HepG2 (cell line): ENCODE data around the gene ARGLU1.
A peak's percentile ranks its signal among the peaks of the same experiment; 100 is the strongest.

Experiments
- GABPA ChIP-seq, 2 experiments: IDR thresholded peaks; 2 replicates each; pipeline ENCODE4 v1.6.1; 2011 to 2016; ENCODE audit warnings: low read depth in 2 of 2, low read length in 1 of 2, missing biosample characterization in 1 of 2, missing genetic modification characterization in 1 of 2
- HNRNPUL1 ChIP-seq: fragments of 200-400 bp; formaldehyde crosslinking; IDR thresholded peaks from 2 replicates; pipeline ENCODE4 v1.6.1; 2017; ENCODE audit warnings: low read depth, mild to moderate bottlenecking, low read length, moderate library complexity
- KDM1A ChIP-seq: IDR thresholded peaks from 2 replicates; pipeline ENCODE4 v1.6.1; 2016; ENCODE audit warnings: missing compliant biosample characterization
- MAFK ChIP-seq, 2 experiments: IDR thresholded peaks in 1 of 2; conservative IDR thresholded peaks in 1 of 2; 2 replicates each; pipeline ENCODE4 v1.6.1; 2011; ENCODE audit warnings: improper control_type of control experiment in 2 of 2, low read length in 2 of 2
- MYC ChIP-seq: sonication (generic); formaldehyde crosslinking; IDR thresholded peaks from 2 replicates; pipeline ENCODE4 v1.9.0; 2021; ENCODE audit warnings: missing genetic modification reagents, borderline replicate concordance
- RNF2 ChIP-seq: fragments of 450-650 bp; conservative IDR thresholded peaks from 2 replicates; pipeline ENCODE4 v1.6.1; 2016; ENCODE audit warnings: low read depth
- SMAD1 ChIP-seq: sonication (generic); formaldehyde crosslinking; IDR thresholded peaks from 2 replicates; pipeline ENCODE4 v1.4.0; 2020; ENCODE audit warnings: missing genetic modification reagents, low read depth, mild to moderate bottlenecking, borderline replicate concordance
- SRF ChIP-seq: IDR thresholded peaks from 2 replicates; pipeline ENCODE4 v1.6.1; 2011; ENCODE audit warnings: mild to moderate bottlenecking, low read depth, low read length, moderate library complexity
- TF ChIP-seq, protein P1 (sequence below), 2 experiments: sonication (generic) in 1 of 2; formaldehyde crosslinking in 1 of 2; IDR thresholded peaks; 2 replicates each; pipeline versions ENCODE4 v1.5.1 to v1.6.1; 2011 to 2020; ENCODE audit warnings: borderline replicate concordance in 1 of 2, low read depth in 1 of 2, low read length in 1 of 2, mild to moderate bottlenecking in 1 of 2, missing genetic modification reagents in 1 of 2, moderate library complexity in 1 of 2
- TF ChIP-seq, protein P2 (sequence below): sonication (generic); formaldehyde crosslinking; IDR thresholded peaks from 2 replicates; pipeline ENCODE4 v1.8.0; 2022; ENCODE audit warnings: mild to moderate bottlenecking, missing genetic modification reagents; ENCODE audit not compliant: insufficient replicate concordance
- TF ChIP-seq, protein P3 (sequence below): sonication (generic); formaldehyde crosslinking; IDR thresholded peaks from 2 replicates; pipeline ENCODE4 v1.5.0; 2020; ENCODE audit warnings: mild to moderate bottlenecking, missing genetic modification reagents, moderate library complexity

DNA sequence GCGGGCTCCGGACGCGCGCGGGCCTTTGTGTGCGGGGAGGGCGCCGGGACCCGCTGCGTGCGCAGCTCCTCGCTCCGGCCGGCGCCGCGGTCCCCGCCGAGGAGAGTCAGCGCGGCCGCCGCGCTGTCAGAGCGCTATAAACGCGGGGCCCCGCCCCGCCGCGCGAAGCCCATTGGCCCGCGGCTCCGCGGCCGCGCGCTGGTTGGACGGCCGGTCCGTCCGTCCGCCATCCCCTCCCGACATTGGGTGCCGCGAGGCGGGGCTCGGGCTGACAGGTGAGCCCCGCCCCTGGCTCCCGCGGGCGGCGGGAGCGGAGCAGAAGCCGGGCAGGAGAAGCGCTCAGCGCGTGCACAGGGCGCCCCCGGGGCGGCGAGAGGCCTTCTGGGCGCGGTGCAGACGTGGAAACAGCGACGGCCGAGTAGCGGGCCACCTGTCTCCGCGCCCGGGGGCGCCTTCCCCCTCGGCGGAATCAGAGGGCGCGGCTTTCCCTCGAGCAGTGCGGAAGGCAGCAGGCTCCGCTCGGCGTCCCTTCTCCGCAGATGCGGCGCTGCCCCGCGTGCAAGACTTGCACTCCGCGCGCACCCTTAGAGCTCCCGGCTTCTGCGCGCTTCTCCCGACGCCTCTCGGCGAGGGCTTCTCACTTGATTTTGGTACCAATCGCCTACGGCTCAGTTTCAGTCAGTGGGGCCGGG lies 32.2 kb downstream of the ARGLU1 start, which contains the start of gene EFNB2:
- TF ChIP-seq MAFK (conservative IDR thresholded peaks at IDR 0.05 in 1 of 2, IDR thresholded peaks at IDR 0.05 in 1 of 2; ENCODE audit: low read length in 2 of 2) = no peak
- no peak for TF ChIP-seq KDM1A (CRISPR knock-in tag)
- TF ChIP-seq RNF2 = 0 out of 2 replicates have a peak, but pooled peaks have one; percentile 45
- TF ChIP-seq HNRNPUL1 = no peak
- no peak for TF ChIP-seq GABPA (IDR thresholded peaks at IDR 0.05; ENCODE audit: low read depth, low read length)
- TF ChIP-seq GABPA (CRISPR knock-in tag; IDR thresholded peaks at IDR 0.05; ENCODE audit: low read depth) = no peak
- no peak for TF ChIP-seq MYC (CRISPR knock-in tag)
- TF ChIP-seq, protein P1, sequence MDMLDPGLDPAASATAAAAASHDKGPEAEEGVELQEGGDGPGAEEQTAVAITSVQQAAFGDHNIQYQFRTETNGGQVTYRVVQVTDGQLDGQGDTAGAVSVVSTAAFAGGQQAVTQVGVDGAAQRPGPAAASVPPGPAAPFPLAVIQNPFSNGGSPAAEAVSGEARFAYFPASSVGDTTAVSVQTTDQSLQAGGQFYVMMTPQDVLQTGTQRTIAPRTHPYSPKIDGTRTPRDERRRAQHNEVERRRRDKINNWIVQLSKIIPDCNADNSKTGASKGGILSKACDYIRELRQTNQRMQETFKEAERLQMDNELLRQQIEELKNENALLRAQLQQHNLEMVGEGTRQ (IDR thresholded peaks at IDR 0.05; ENCODE audit: low read depth, low read length) = no peak
- TF ChIP-seq, protein P1 (CRISPR knock-in tag; IDR thresholded peaks at IDR 0.05; ENCODE audit: borderline replicate concordance) = no peak
- TF ChIP-seq, protein P2, sequence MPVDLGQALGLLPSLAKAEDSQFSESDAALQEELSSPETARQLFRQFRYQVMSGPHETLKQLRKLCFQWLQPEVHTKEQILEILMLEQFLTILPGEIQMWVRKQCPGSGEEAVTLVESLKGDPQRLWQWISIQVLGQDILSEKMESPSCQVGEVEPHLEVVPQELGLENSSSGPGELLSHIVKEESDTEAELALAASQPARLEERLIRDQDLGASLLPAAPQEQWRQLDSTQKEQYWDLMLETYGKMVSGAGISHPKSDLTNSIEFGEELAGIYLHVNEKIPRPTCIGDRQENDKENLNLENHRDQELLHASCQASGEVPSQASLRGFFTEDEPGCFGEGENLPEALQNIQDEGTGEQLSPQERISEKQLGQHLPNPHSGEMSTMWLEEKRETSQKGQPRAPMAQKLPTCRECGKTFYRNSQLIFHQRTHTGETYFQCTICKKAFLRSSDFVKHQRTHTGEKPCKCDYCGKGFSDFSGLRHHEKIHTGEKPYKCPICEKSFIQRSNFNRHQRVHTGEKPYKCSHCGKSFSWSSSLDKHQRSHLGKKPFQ (CRISPR knock-in tag) = no peak
- TF ChIP-seq SMAD1 = no peak
- TF ChIP-seq SRF = no peak
- TF ChIP-seq, protein P3, sequence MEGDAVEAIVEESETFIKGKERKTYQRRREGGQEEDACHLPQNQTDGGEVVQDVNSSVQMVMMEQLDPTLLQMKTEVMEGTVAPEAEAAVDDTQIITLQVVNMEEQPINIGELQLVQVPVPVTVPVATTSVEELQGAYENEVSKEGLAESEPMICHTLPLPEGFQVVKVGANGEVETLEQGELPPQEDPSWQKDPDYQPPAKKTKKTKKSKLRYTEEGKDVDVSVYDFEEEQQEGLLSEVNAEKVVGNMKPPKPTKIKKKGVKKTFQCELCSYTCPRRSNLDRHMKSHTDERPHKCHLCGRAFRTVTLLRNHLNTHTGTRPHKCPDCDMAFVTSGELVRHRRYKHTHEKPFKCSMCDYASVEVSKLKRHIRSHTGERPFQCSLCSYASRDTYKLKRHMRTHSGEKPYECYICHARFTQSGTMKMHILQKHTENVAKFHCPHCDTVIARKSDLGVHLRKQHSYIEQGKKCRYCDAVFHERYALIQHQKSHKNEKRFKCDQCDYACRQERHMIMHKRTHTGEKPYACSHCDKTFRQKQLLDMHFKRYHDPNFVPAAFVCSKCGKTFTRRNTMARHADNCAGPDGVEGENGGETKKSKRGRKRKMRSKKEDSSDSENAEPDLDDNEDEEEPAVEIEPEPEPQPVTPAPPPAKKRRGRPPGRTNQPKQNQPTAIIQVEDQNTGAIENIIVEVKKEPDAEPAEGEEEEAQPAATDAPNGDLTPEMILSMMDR (CRISPR knock-in tag) = 0 out of 2 replicates have a peak, but pooled peaks have one; percentile 6
